Small intestine (tissue), 7 donors: Measurements from ENCODE around the gene TYK2. TPM values are rescaled to one million over a fixed set of nuclear protein-coding genes. Genes with fewer than 3 reads are reported as not detected.

Experiments used
- DNase-seq, 2 donors: peaks; one replicate each; pipeline versions ENCODE4 v3.0.0 to v3.0.0-alpha.2; 2013
- FAIRE-seq: peaks from 2 replicates; lab custom pipeline; 2012; peaks lifted over from hg19 to GRCh38; lab: Jason Lieb, UNC
- H3K27ac ChIP-seq, 3 donors: one replicate each; pipeline ENCODE4 v1.5.1; 2013; ENCODE audit warnings: low read length in 2 of 3, mild to moderate bottlenecking in 2 of 3, control low read depth in 1 of 3, inconsistent platforms in 1 of 3, low read depth in 1 of 3, moderate library complexity in 1 of 3
- H3K27me3 ChIP-seq, 3 donors: one replicate each; pipeline ENCODE4 v1.6.1; 2013; ENCODE audit warnings: low read length in 3 of 3, inconsistent platforms in 1 of 3; ENCODE audit not compliant: control insufficient read depth in 3 of 3, insufficient read depth in 3 of 3
- H3K36me3 ChIP-seq, 3 donors: one replicate each; pipeline ENCODE4 v1.6.1; 2013; ENCODE audit warnings: low read length in 3 of 3, inconsistent platforms in 1 of 3, low read depth in 1 of 3, mild to moderate bottlenecking in 1 of 3, moderate library complexity in 1 of 3; ENCODE audit not compliant: control insufficient read depth in 3 of 3, insufficient read depth in 2 of 3
- H3K4me1 ChIP-seq, 3 donors: one replicate each; pipeline ENCODE4 v1.6.1; 2013; ENCODE audit warnings: low read length in 2 of 3, inconsistent platforms in 1 of 3, low read depth in 1 of 3, mild to moderate bottlenecking in 1 of 3, moderate library complexity in 1 of 3; ENCODE audit not compliant: control insufficient read depth in 3 of 3, insufficient read depth in 2 of 3
- H3K4me3 ChIP-seq, 3 donors: one replicate each; pipeline ENCODE4 v1.5.1; 2013; ENCODE audit warnings: low read length in 3 of 3, control low read depth in 1 of 3, inconsistent platforms in 1 of 3, low read depth in 1 of 3, mild to moderate bottlenecking in 1 of 3, moderate library complexity in 1 of 3
- H3K9me3 ChIP-seq, 2 donors: one replicate each; pipeline ENCODE4 v1.6.1; 2013; ENCODE audit warnings: low read depth in 1 of 2, low read length in 1 of 2; ENCODE audit not compliant: control insufficient read depth in 2 of 2, insufficient read depth in 1 of 2
- WGBS, 3 donors: extraction: QIAGEN DNeasy Blood & Tissue Kit; methylation state at CpG; one replicate each; pipeline ENCODE4 v1.1.7; 2013; 5-methylcytosine and 5-hydroxymethylcytosine counted together
- polyA plus RNA-seq, 4 donors: library from polyadenylated mRNA; stranded (reverse) in 3 of 4; unstranded in 1 of 4; fragments of 200-250 nt in 3 of 4; fragments of 120-200 nt in 1 of 4; gene quantifications; one replicate each; pipeline versions ENCODE4 v1.2.1 to v1.2.3, GENCODE V29; 2013
- donor health status: healthy with polysubstance abuse.
- donor health status: control.
- donor health status: control.
- donor health status: Bipolar disorder and iron deficiency.
- donor health status: healthy.

Gene TYK2
- polyA plus RNA-seq, 4 donors: 81.8 to 162 (median 124) TPM

- Histone ChIP-seq H3K9me3 (peaks cover 0 to 17% of the 10 kb centered on the region in 2 donors), H3K4me1 (no peaks in the 10 kb centered on the region), H3K27me3 (no peaks in the 10 kb centered on the region), H3K4me3 (no peak overlapping the region), H3K36me3 (peaks cover 15 to 94% (median 26%) of the 10 kb centered on the region in 3 donors), H3K27ac (no peak overlapping the region)
- FAIRE-seq (no peak), DNase-seq (no peak)
- 89 to 91% (median 89%) methylated on average over 19 of the region's 19 CpGs for WGBS, 3 donors
Measured at GRCh38 chr19:10364644-10365043, 15.7 kb downstream of the TYK2 start.

- 90 to 95% (median 92%) methylated on average over 12 of the region's 12 CpGs for WGBS, 3 donors
- FAIRE-seq: no peak
Measured at GRCh38 chr19:10363789-10364281, 16.5 kb downstream of the TYK2 start.

GRCh38 chr19:10362259-10362658 lies 18.1 kb downstream of the TYK2 start:
- Histone ChIP-seq H3K27me3 (no peaks in the 10 kb centered on the region), H3K27ac (no peak overlapping the region), H3K4me3 (no peak overlapping the region), H3K9me3 (no peaks in the 10 kb centered on the region), H3K4me1 (no peaks in the 10 kb centered on the region), H3K36me3 (peaks cover 17 to 89% (median 29%) of the 10 kb centered on the region in 3 donors)
- WGBS, 3 donors: 95 to 98% (median 97%) methylated on average over 17 to 18 of the region's 18 CpGs
- FAIRE-seq: no peak
- no peak for DNase-seq

More at GRCh38 chr19:10363789-10364281, 16.5 kb downstream of the TYK2 start:
- no peaks in the 10 kb centered on the region for H3K27me3 ChIP-seq
- DNase-seq: no peak
- H3K4me1 ChIP-seq: no peaks in the 10 kb centered on the region
- no peak overlapping the region for H3K27ac ChIP-seq
- H3K4me3 ChIP-seq: no peak overlapping the region
- peaks cover 0 to 10% of the 10 kb centered on the region in 2 donors for H3K9me3 ChIP-seq
- peaks cover 14 to 92% (median 26%) of the 10 kb centered on the region in 3 donors for H3K36me3 ChIP-seq

GRCh38 chr19:10361569-10362011 lies 18.8 kb downstream of the TYK2 start:
- Histone ChIP-seq H3K4me3 (no peak overlapping the region), H3K4me1 (no peaks in the 10 kb centered on the region), H3K36me3 (peaks cover 18 to 89% (median 30%) of the 10 kb centered on the region in 3 donors), H3K27ac (no peak overlapping the region), H3K27me3 (no peaks in the 10 kb centered on the region), H3K9me3 (no peaks in the 10 kb centered on the region)
- 88 to 94% (median 93%) methylated on average over 14 to 16 of the region's 16 CpGs for WGBS, 3 donors
- FAIRE-seq (no peak), DNase-seq (no peak)

GRCh38 chr19:10356431-10356830 lies 23.9 kb downstream of the TYK2 start:
- WGBS, 3 donors: 94 to 98% (median 97%) methylated on average over 12 of the region's 12 CpGs
- FAIRE-seq: no peak

GRCh38 chr19:10353793-10354391 lies 26.5 kb downstream of the TYK2 start:
- H3K27me3 ChIP-seq: no peaks in the 10 kb centered on the region
- H3K27ac ChIP-seq: no peak overlapping the region
- peak in 1 of 2 donors; percentile 77 for DNase-seq
- peaks cover 15 to 73% (median 25%) of the 10 kb centered on the region in 3 donors for H3K36me3 ChIP-seq
- no peaks in the 10 kb centered on the region for H3K9me3 ChIP-seq
- peaks cover 0 to 15% (median 0%) of the 10 kb centered on the region in 3 donors for H3K4me1 ChIP-seq
- 85 to 93% (median 90%) methylated on average over 32 of the region's 32 CpGs for WGBS, 3 donors
- H3K4me3 ChIP-seq: peak overlapping the region in 1 of 3 donors; percentile 9
- no peak for FAIRE-seq

More at GRCh38 chr19:10356431-10356830, 23.9 kb downstream of the TYK2 start:
- Histone ChIP-seq H3K36me3 (peaks cover 17 to 81% (median 19%) of the 10 kb centered on the region in 3 donors), H3K27me3 (no peaks in the 10 kb centered on the region), H3K4me3 (no peak overlapping the region), H3K9me3 (no peaks in the 10 kb centered on the region), H3K27ac (no peak overlapping the region), H3K4me1 (peaks cover 0 to 15% (median 0%) of the 10 kb centered on the region in 3 donors)
- no peak for DNase-seq

GRCh38 chr19:10352764-10353671 lies 27.4 kb downstream of the TYK2 start:
- Histone ChIP-seq H3K9me3 (no peaks in the 10 kb centered on the region), H3K36me3 (peaks cover 15 to 70% (median 24%) of the 10 kb centered on the region in 3 donors), H3K27ac (no peak overlapping the region), H3K4me1 (peaks cover 0 to 15% (median 0%) of the 10 kb centered on the region in 3 donors), H3K27me3 (no peaks in the 10 kb centered on the region), H3K4me3 (peak overlapping the region in 1 of 3 donors; percentile 9)
- FAIRE-seq (no peak), DNase-seq (peak in 1 of 2 donors; percentile 79)
- WGBS, 3 donors: 74 to 93% (median 90%) methylated on average over 55 to 63 of the region's 63 CpGs

- FAIRE-seq (no peak), DNase-seq (no peak)
- Histone ChIP-seq H3K9me3 (no peaks in the 10 kb centered on the region), H3K27ac (no peak overlapping the region), H3K27me3 (no peaks in the 10 kb centered on the region), H3K4me3 (no peak overlapping the region), H3K36me3 (peaks cover 2 to 16% (median 8%) of the 10 kb centered on the region in 3 donors), H3K4me1 (no peaks in the 10 kb centered on the region)
- 75 to 80% (median 79%) methylated on average over 10 of the region's 10 CpGs for WGBS, 3 donors
Measured at GRCh38 chr19:10346509-10346908, 33.9 kb downstream of the TYK2 start.
